Endodermal cell (in vitro differentiated cells): Measurements from ENCODE around the gene CD80. TPM values are rescaled to one million over a fixed set of nuclear protein-coding genes. Genes with fewer than 3 reads are reported as not detected.
A peak's percentile ranks its signal among the peaks of the same experiment; 100 is the strongest.

Source experiments
- DNase-seq: peaks from one replicate; pipeline ENCODE4 v3.0.0-alpha.2; 2017
- H3K27ac ChIP-seq: 2 replicates; pipeline ENCODE4 v1.5.1; 2013; ENCODE audit warnings: mild to moderate bottlenecking, low read depth, low read length, moderate library complexity
- H3K27me3 ChIP-seq: 2 replicates; pipeline ENCODE4 v1.6.1; 2013; ENCODE audit warnings: mild to moderate bottlenecking, low read length, moderate library complexity; ENCODE audit not compliant: insufficient read depth, control insufficient read depth, poor library complexity, severe bottlenecking
- H3K36me3 ChIP-seq: 2 replicates; pipeline ENCODE4 v1.7.0; 2013; ENCODE audit warnings: mild to moderate bottlenecking, low read length, moderate library complexity; ENCODE audit not compliant: control insufficient read depth, insufficient read depth
- H3K4me1 ChIP-seq: one replicate; pipeline ENCODE4 v1.7.0; 2013; ENCODE audit warnings: low read length; ENCODE audit not compliant: control insufficient read depth, insufficient read depth
- H3K4me3 ChIP-seq: 2 replicates; pipeline ENCODE4 v1.5.1; 2013; ENCODE audit warnings: mild to moderate bottlenecking, low read length, moderate library complexity
- H3K9ac ChIP-seq: 2 replicates; pipeline ENCODE4 v1.6.1; 2013; ENCODE audit warnings: mild to moderate bottlenecking, low read length, moderate library complexity; ENCODE audit not compliant: poor library complexity, severe bottlenecking; ENCODE audit errors: extremely low read depth
- H3K9me3 ChIP-seq: 2 replicates; pipeline ENCODE4 v1.6.1; 2013; ENCODE audit warnings: mild to moderate bottlenecking, low read length, moderate library complexity; ENCODE audit not compliant: control insufficient read depth
- H3K27ac Mint-ChIP-seq: 2 replicates; pipeline ENCODE4 v1.8.0; 2020; ENCODE audit warnings: mixed read lengths
- H3K27me3 Mint-ChIP-seq: 2 replicates; pipeline ENCODE4 v1.8.0; 2021; ENCODE audit warnings: mild to moderate bottlenecking, mixed read lengths; ENCODE audit not compliant: insufficient read depth
- H3K36me3 Mint-ChIP-seq: 2 replicates; pipeline ENCODE4 v1.8.0; 2020; ENCODE audit warnings: low read depth, mixed read lengths
- H3K4me1 Mint-ChIP-seq: 2 replicates; pipeline ENCODE4 v1.8.0; 2020; ENCODE audit warnings: mixed read lengths
- H3K4me3 Mint-ChIP-seq: 2 replicates; pipeline ENCODE4 v1.8.0; 2020; ENCODE audit warnings: mild to moderate bottlenecking, moderate library complexity, mixed read lengths
- H3K9me3 Mint-ChIP-seq: 2 replicates; pipeline ENCODE4 v1.8.0; 2020; ENCODE audit warnings: mild to moderate bottlenecking, mixed read lengths
- CTCF ChIP-seq: fragments of 200-600 bp; sonication (generic); conservative IDR thresholded peaks from 2 replicates; pipeline ENCODE4 v1.5.0; 2021; ENCODE audit warnings: antibody characterized with exemption, mild to moderate bottlenecking
- WGBS, 2 experiments: methylation state at CpG; one replicate each; pipeline versions ENCODE4 v1.1.5 to v1.1.7; 2013; ENCODE audit warnings: missing lambda C conversion rate in 2 of 2, mixed read lengths in 1 of 2; ENCODE audit not compliant: insufficient coverage in 1 of 2, insufficient read length in 1 of 2; 5-methylcytosine and 5-hydroxymethylcytosine counted together
- long read RNA-seq, 4 experiments: library from polyadenylated mRNA in 2 of 4; library from RNA in 1 of 4; library from capped mRNA in 1 of 4; stranded (forward) in 3 of 4; unstranded in 1 of 4; transcript quantifications; one replicate each; pipeline ENCODE4 v2.0.0, GENCODE V29; 2020 to 2021; ENCODE audit warnings: inconsistent platforms in 1 of 4
- polyA plus RNA-seq, 2 experiments: library from polyadenylated mRNA; stranded (reverse); fragments of 50-300 nt; gene quantifications; one replicate each; pipeline ENCODE4 v1.2.3, GENCODE V29; 2013
- total RNA-seq, 2 donors: library from RNA; stranded (reverse); fragmentation: NEBNext Ultra II Directional in 1 of 2; extraction: Animal tissue kit (Norgen Biotek cat#: 25700) in 1 of 2; gene quantifications; 2 replicates in 1 of 2; 3 replicates in 1 of 2; pipeline ENCODE4 v1.2.1, GENCODE V29; 2021

The CD80 gene
- 1 to 10 TPM; 2.2 to 2.5 TPM for total RNA-seq
- polyA plus RNA-seq (2013, experiment 1 of 2): 0.43 TPM
- 0.75 TPM for polyA plus RNA-seq (2013, experiment 2 of 2)
- long read RNA-seq, experiment 1, partial matches to known transcripts: 0 of 2 reads
- long read RNA-seq, experiment 1, other reads (novel, unspliced or antisense): 2 of 2 reads
- long read RNA-seq, experiment 2, partial matches to known transcripts: 0 of 3 reads
- long read RNA-seq, experiment 2, other reads (novel, unspliced or antisense): 3 of 3 reads
- long read RNA-seq, experiment 3, partial matches to known transcripts: 3 of 16 reads
- long read RNA-seq, experiment 3, other reads (novel, unspliced or antisense): 13 of 16 reads
- long read RNA-seq, experiment 4, partial matches to known transcripts: 0 of 2 reads
- long read RNA-seq, experiment 4, other reads (novel, unspliced or antisense): 2 of 2 reads

- Histone ChIP-seq H3K4me1 (no peaks in the 10 kb centered on the region), H3K9ac (no peak within 1 kb of the TSS), H3K4me3 (no peak within 1 kb of the TSS), H3K27ac (no peak within 1 kb of the TSS), H3K27me3 (peaks cover 7% of the 10 kb centered on the region), H3K36me3 (no peaks in the 10 kb centered on the region), H3K9me3 (no peaks in the 10 kb centered on the region)
- TF ChIP-seq CTCF: peak; percentile 71
- DNase-seq: peak; percentile 88
- peaks cover 4% of the 10 kb centered on the region for H3K36me3 Mint-ChIP-seq
- H3K4me1 Mint-ChIP-seq: peaks cover 6% of the 10 kb centered on the region
- peaks cover 5% of the 10 kb centered on the region for H3K9me3 Mint-ChIP-seq
- WGBS, 2 experiments: 55% methylated on average over 7 of the region's 7 CpGs; no CpG with 5 or more reads in 1 of the 2 experiments
- no peaks in the 10 kb centered on the region for H3K27me3 Mint-ChIP-seq
- peak within 1 kb of the TSS; percentile 55 for H3K27ac Mint-ChIP-seq
- H3K4me3 Mint-ChIP-seq: no peak within 1 kb of the TSS
Observed at GRCh38 chr3:119559441-119559963, at the start of gene CD80. Gene CD80, minus strand, starts transcription at chr3:119559614. Its CDS starts 1,886 bp downstream, at chr3:119557728.

- peaks cover 4% of the 10 kb centered on the region for H3K4me1 ChIP-seq
- Mint-ChIP-seq H3K36me3 (no peaks in the 10 kb centered on the region), H3K4me1 (peaks cover 7% of the 10 kb centered on the region), H3K4me3 (no peak overlapping the region), H3K9me3 (peaks cover 4% of the 10 kb centered on the region), H3K27ac (no peak overlapping the region), H3K27me3 (no peaks in the 10 kb centered on the region)
- no peaks in the 10 kb centered on the region for H3K9me3 ChIP-seq
- no peak for DNase-seq
- WGBS, 2 experiments: 91 to 93% methylated on average over 4 to 6 of the region's 6 CpGs
- H3K27ac ChIP-seq: peak overlapping the region; percentile 85
- H3K4me3 ChIP-seq: no peak overlapping the region
- H3K9ac ChIP-seq: no peak overlapping the region
- H3K36me3 ChIP-seq: no peaks in the 10 kb centered on the region
- no peaks in the 10 kb centered on the region for H3K27me3 ChIP-seq
- no peak for TF ChIP-seq CTCF
Observed at GRCh38 chr3:119608405-119609000, 49.1 kb upstream of the CD80 start.

GRCh38 chr3:119604878-119605277 is 45.5 kb upstream of the CD80 start:
- no peak overlapping the region for H3K4me3 ChIP-seq
- Mint-ChIP-seq H3K4me3 (no peak overlapping the region), H3K9me3 (no peaks in the 10 kb centered on the region), H3K36me3 (no peaks in the 10 kb centered on the region), H3K27ac (no peak overlapping the region), H3K4me1 (peaks cover 21% of the 10 kb centered on the region), H3K27me3 (no peaks in the 10 kb centered on the region)
- no peak overlapping the region for H3K9ac ChIP-seq
- no peak for DNase-seq
- no peak overlapping the region for H3K27ac ChIP-seq
- peaks cover 9% of the 10 kb centered on the region for H3K4me1 ChIP-seq
- no peaks in the 10 kb centered on the region for H3K36me3 ChIP-seq
- H3K27me3 ChIP-seq: no peaks in the 10 kb centered on the region
- TF ChIP-seq CTCF: no peak
- WGBS, 2 experiments: 90% methylated on average over 1 of the region's 1 CpG; no CpG with 5 or more reads in 1 of the 2 experiments
- H3K9me3 ChIP-seq: no peaks in the 10 kb centered on the region
